Superior temporal gyrus (tissue), 1 donor: ENCODE data around the gene RUFY2.
A peak's percentile ranks its signal among the peaks of the same experiment; 100 is the strongest.
"Not testable (repeated sequence)": the region's sequence is repeated elsewhere in the genome, so short reads cannot be mapped to it uniquely, and the experiment has no call there.

ENCODE experiments used
- DNase-seq: peaks from one replicate; pipeline ENCODE4 v3.0.0-alpha.2; 2016; ENCODE audit errors: extremely low spot score

The RUFY2 gene

GRCh38 chr10:68327889-68328786 lies 78.9 kb downstream of the RUFY2 start:
- peak; percentile 97 for DNase-seq

GRCh38 chr10:68324396-68324795 lies 82.7 kb downstream of the RUFY2 start:
- not testable (repeated sequence) for DNase-seq

GRCh38 chr10:68318331-68319059 lies 88.6 kb downstream of the RUFY2 start:
- no peak for DNase-seq

GRCh38 chr10:68315582-68315981 lies 91.5 kb downstream of the RUFY2 start:
- no peak for DNase-seq

- DNase-seq: not testable (repeated sequence)
Measured at GRCh38 chr10:68314930-68315329, 92.1 kb downstream of the RUFY2 start.

GRCh38 chr10:68310531-68310930 lies 96.5 kb downstream of the RUFY2 start:
- no peak for DNase-seq

GRCh38 chr10:68305854-68306253 lies 101.2 kb downstream of the RUFY2 start:
- DNase-seq: no peak

- DNase-seq: no peak
Measured at GRCh38 chr10:68303849-68304412, 103.1 kb downstream of the RUFY2 start.

- no peak for DNase-seq
Measured at GRCh38 chr10:68302871-68303270, 104.2 kb downstream of the RUFY2 start.

GRCh38 chr10:68302503-68302823 lies 104.6 kb downstream of the RUFY2 start:
- no peak for DNase-seq

- peak; percentile 87 for DNase-seq
Measured at GRCh38 chr10:68301790-68302502, 105.1 kb downstream of the RUFY2 start.

GRCh38 chr10:68301301-68301700 lies 105.8 kb downstream of the RUFY2 start:
- no peak for DNase-seq

- no peak for DNase-seq
Measured at GRCh38 chr10:68296843-68297663, 110.0 kb downstream of the RUFY2 start.
